Right atrium auricular region (tissue), 2 donors: Measurements from ENCODE around the gene DPH6. TPM values are rescaled to one million over a fixed set of nuclear protein-coding genes. Genes with fewer than 3 reads are reported as not detected.
"Not testable (repeated sequence)": the region's sequence is repeated elsewhere in the genome, so short reads cannot be mapped to it uniquely, and the experiment has no call there.

ENCODE experiments used
- DNase-seq: peaks from one replicate; pipeline ENCODE4 v3.0.0-alpha.2; 2019; ENCODE audit warnings: low spot score
- H3K27ac ChIP-seq, 2 donors: fragments of 200-600 bp; sonication (generic); 1 replicate in 1 of 2; 2 replicates in 1 of 2; pipeline ENCODE4 v1.5.1; 2016 to 2019
- H3K27me3 ChIP-seq, 2 donors: fragments of 200-600 bp; sonication (generic); one replicate each; pipeline versions ENCODE4 v1.5.1 to v1.6.0; 2017 to 2019
- H3K36me3 ChIP-seq: fragments of 200-600 bp; sonication (generic); one replicate; pipeline ENCODE4 v1.5.1; 2016
- H3K4me1 ChIP-seq, 2 donors: fragments of 200-600 bp; sonication (generic); one replicate each; pipeline versions ENCODE4 v1.5.1 to v1.6.0; 2017 to 2019
- H3K4me3 ChIP-seq, 2 donors: fragments of 200-600 bp; sonication (generic); 1 replicate in 1 of 2; 2 replicates in 1 of 2; pipeline ENCODE4 v1.5.1; 2017 to 2019; ENCODE audit warnings: mild to moderate bottlenecking in 1 of 2, moderate library complexity in 1 of 2
- H3K9me3 ChIP-seq, 2 donors: fragments of 200-600 bp; sonication (generic); one replicate each; pipeline ENCODE4 v1.5.1; 2019
- CTCF ChIP-seq, 2 donors: fragments of 200-600 bp; sonication (generic); IDR thresholded peaks; one replicate each; pipeline ENCODE4 v1.5.1; 2019; ENCODE audit warnings: antibody characterized with exemption in 2 of 2
- total RNA-seq, 2 donors: library from RNA; depleted of rRNA; stranded (reverse); fragments of >200 nt; gene quantifications; one replicate each; pipeline ENCODE4 v1.1.0, GENCODE V29; 2016

Gene DPH6
- total RNA-seq, 2 donors from 2014 or later: 9.2 to 10.7 TPM

DNA sequence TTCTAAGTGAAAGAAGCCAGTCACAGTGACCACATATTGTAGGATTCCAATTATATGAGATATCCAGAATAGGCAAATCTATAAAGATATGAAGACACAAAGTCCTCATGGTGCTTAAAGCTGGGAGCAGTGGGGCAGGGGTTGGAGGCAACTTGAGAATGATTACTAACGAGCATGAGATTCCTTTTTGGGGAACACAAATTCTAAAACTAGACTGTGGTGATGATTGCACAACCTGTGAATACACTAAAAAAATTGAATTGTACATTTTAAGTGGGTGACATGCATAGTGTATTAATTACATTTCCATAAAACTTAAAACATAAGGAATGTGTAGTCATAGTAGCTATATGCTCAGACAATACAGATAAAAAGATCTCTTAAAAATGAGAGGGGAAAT is 103.2 kb downstream of the DPH6 start:
- no peak overlapping the region for H3K4me3 ChIP-seq
- no peak overlapping the region for H3K27ac ChIP-seq
- no peaks in the 10 kb centered on the region for H3K4me1 ChIP-seq
- DNase-seq: no peak
- TF ChIP-seq CTCF (IDR thresholded peaks at IDR 0.05): no peak
- H3K27me3 ChIP-seq: no peaks in the 10 kb centered on the region
- H3K36me3 ChIP-seq: no peaks in the 10 kb centered on the region
- no peaks in the 10 kb centered on the region for H3K9me3 ChIP-seq

- not testable (repeated sequence) for H3K4me3 ChIP-seq, H3K36me3 ChIP-seq, H3K27me3 ChIP-seq, DNase-seq, H3K9me3 ChIP-seq, H3K4me1 ChIP-seq, H3K27ac ChIP-seq
Observed at GRCh38 chr15:35441279-35441678, 104.7 kb downstream of the DPH6 start.

GRCh38 chr15:35440265-35440664 is 105.7 kb downstream of the DPH6 start:
- Histone ChIP-seq H3K36me3 (no peaks in the 10 kb centered on the region), H3K4me1 (no peaks in the 10 kb centered on the region), H3K4me3 (no peak overlapping the region), H3K27ac (no peak overlapping the region), H3K9me3 (no peaks in the 10 kb centered on the region), H3K27me3 (no peaks in the 10 kb centered on the region)
- DNase-seq: no peak
- no peak for TF ChIP-seq CTCF (IDR thresholded peaks at IDR 0.05)

DNA sequence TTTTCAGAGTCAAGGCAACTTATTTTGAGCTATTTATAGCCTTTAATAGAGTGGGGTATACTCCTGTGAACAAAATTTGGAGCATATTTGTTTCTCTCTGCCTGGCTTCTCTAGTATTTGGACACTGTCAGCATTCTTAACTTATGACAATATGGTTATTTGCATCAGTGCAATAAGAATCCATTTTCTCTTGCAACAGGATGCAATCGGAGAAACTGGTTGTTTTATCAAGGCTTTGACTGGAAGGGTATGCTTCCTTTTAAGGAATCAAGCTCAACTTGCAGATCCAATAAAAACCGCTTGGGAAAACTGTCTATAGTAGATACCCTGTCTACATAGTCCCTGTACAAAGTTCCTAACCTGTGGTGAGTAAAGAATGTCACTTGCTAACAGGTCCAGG is 106.7 kb downstream of the DPH6 start:
- no peak overlapping the region for H3K27ac ChIP-seq
- no peaks in the 10 kb centered on the region for H3K27me3 ChIP-seq
- no peaks in the 10 kb centered on the region for H3K4me1 ChIP-seq
- no peak for TF ChIP-seq CTCF (IDR thresholded peaks at IDR 0.05)
- H3K4me3 ChIP-seq: no peak overlapping the region
- H3K36me3 ChIP-seq: no peaks in the 10 kb centered on the region
- no peaks in the 10 kb centered on the region for H3K9me3 ChIP-seq
- DNase-seq: no peak

DNA sequence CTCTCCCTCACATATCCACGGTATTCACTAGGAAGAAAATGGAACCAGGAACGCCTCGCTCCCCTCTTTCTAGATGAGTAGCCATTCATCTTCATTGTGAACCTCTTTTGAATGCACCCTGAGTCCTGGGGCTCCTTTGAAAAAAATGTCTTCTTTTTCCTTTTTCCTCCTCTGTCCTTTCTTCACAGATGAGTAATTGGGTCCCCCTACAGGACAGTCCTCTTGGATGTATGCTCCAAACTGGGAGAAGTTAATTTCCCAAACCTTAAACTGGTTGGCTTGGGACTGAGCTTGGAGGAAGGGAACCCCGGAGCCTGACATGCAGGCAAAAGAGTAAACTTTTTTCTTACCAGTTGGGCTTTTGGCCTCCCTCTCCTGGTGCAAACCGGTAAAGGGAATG is 108.8 kb downstream of the DPH6 start:
- no peaks in the 10 kb centered on the region for H3K36me3 ChIP-seq
- no peaks in the 10 kb centered on the region for H3K27me3 ChIP-seq
- H3K4me1 ChIP-seq: no peaks in the 10 kb centered on the region
- TF ChIP-seq CTCF (IDR thresholded peaks at IDR 0.05): no peak
- no peak overlapping the region for H3K4me3 ChIP-seq
- no peak for DNase-seq
- H3K9me3 ChIP-seq: no peaks in the 10 kb centered on the region
- no peak overlapping the region for H3K27ac ChIP-seq

GRCh38 chr15:35436422-35436821 is 109.5 kb downstream of the DPH6 start:
- no peak overlapping the region for H3K27ac ChIP-seq
- no peaks in the 10 kb centered on the region for H3K27me3 ChIP-seq
- no peak overlapping the region for H3K4me3 ChIP-seq
- no peaks in the 10 kb centered on the region for H3K4me1 ChIP-seq
- no peaks in the 10 kb centered on the region for H3K36me3 ChIP-seq
- no peaks in the 10 kb centered on the region for H3K9me3 ChIP-seq
- no peak for TF ChIP-seq CTCF (IDR thresholded peaks at IDR 0.05)
- DNase-seq: no peak
